Spleen (tissue), 11 donors: ENCODE results near the gene SLIT3. TPM values are rescaled to one million over a fixed set of nuclear protein-coding genes. Genes with fewer than 3 reads are reported as not detected.

Source experiments
- DNase-seq: peaks from one replicate; pipeline ENCODE4 v3.0.0-alpha.2; 2020
- H3K27ac ChIP-seq, 8 donors: fragments of 200-600 bp; sonication (generic) in 7 of 8; 1 replicate in 4 of 8; 2 replicates in 4 of 8; pipeline versions ENCODE4 v1.5.0 to v1.8.0; 2016 to 2021; ENCODE audit warnings: inconsistent platforms in 4 of 8, mild to moderate bottlenecking in 4 of 8, moderate library complexity in 1 of 8
- H3K27me3 ChIP-seq, 7 donors: fragments of 200-600 bp; sonication (generic) in 6 of 7; replicated peaks in 1 of 7; 1 replicate in 4 of 7; 2 replicates in 3 of 7; pipeline versions ENCODE4 v1.5.0 to v1.8.0; 2016 to 2021; ENCODE audit warnings: inconsistent platforms in 3 of 7, mild to moderate bottlenecking in 1 of 7
- H3K36me3 ChIP-seq, 6 donors: fragments of 200-600 bp; sonication (generic) in 5 of 6; 1 replicate in 4 of 6; 2 replicates in 2 of 6; pipeline versions ENCODE4 v1.5.0 to v1.8.0; 2016 to 2021; ENCODE audit warnings: inconsistent platforms in 2 of 6
- H3K4me1 ChIP-seq, 6 donors: fragments of 200-600 bp; sonication (generic) in 5 of 6; 1 replicate in 3 of 6; 2 replicates in 3 of 6; pipeline versions ENCODE4 v1.5.0 to v1.8.0; 2016 to 2021; ENCODE audit warnings: inconsistent platforms in 3 of 6
- H3K4me3 ChIP-seq, 8 donors: fragments of 200-600 bp; sonication (generic) in 7 of 8; 1 replicate in 4 of 8; 2 replicates in 4 of 8; pipeline versions ENCODE4 v1.5.0 to v1.8.0; 2016 to 2021; ENCODE audit warnings: inconsistent platforms in 4 of 8, mild to moderate bottlenecking in 4 of 8, moderate library complexity in 2 of 8
- H3K9me3 ChIP-seq, 8 donors: fragments of 200-600 bp; sonication (generic) in 7 of 8; 1 replicate in 4 of 8; 2 replicates in 4 of 8; pipeline versions ENCODE4 v1.5.0 to v1.8.0; 2016 to 2021; ENCODE audit warnings: inconsistent platforms in 4 of 8
- POLR2A ChIP-seq, 3 donors: fragments of 450-650 bp; IDR thresholded peaks; one replicate each; pipeline ENCODE4 v1.5.1; 2017; ENCODE audit warnings: antibody characterized with exemption in 3 of 3, mild to moderate bottlenecking in 1 of 3
- POLR2AphosphoS5 ChIP-seq, 3 donors: sonication (generic); formaldehyde crosslinking; IDR thresholded peaks; one replicate each; pipeline ENCODE4 v1.5.1; 2017; ENCODE audit warnings: antibody characterized with exemption in 3 of 3
- WGBS, 5 donors: extraction: QIAGEN DNeasy Blood & Tissue Kit in 3 of 5; methylation state at CpG; one replicate each; pipeline versions ENCODE4 v1.1.5 to v1.1.7; 2013 to 2018; 5-methylcytosine and 5-hydroxymethylcytosine counted together
- intact Hi-C: fragments of 100-400 bp; cut with DNase I; formaldehyde crosslinking; loops from one replicate; pipeline ENCODE4 v1.15.0; 2023; ENCODE audit warnings: low total_unique reads
- polyA plus RNA-seq, 3 donors: library from polyadenylated mRNA; stranded (reverse); fragments of 200-250 nt; gene quantifications; one replicate each; pipeline ENCODE4 v1.2.1, GENCODE V29; 2013
- total RNA-seq, 7 donors: library from RNA; depleted of rRNA in 3 of 7; stranded (reverse); fragments of >200 nt in 3 of 7; fragmentation: NEBNext Ultra II Directional in 4 of 7; extraction: Animal tissue kit (Norgen Biotek cat#: 25700) in 4 of 7; gene quantifications; one replicate each; pipeline versions ENCODE4 v1.1.0 to v1.2.1, GENCODE V29; 2016 to 2021
- TF ChIP-seq, protein P1 (sequence below), 11 experiments: fragments of 200-600 bp in 7 of 11; fragments of 450-650 bp in 4 of 11; sonication (generic) in 4 of 11; IDR thresholded peaks in 8 of 11; conservative IDR thresholded peaks in 3 of 11; 1 replicate in 7 of 11; 2 replicates in 4 of 11; pipeline versions ENCODE4 v1.4.0 to v1.8.0; 2016 to 2021; ENCODE audit warnings: antibody characterized with exemption in 11 of 11, inconsistent platforms in 4 of 11, mild to moderate bottlenecking in 1 of 11
- donor health status: healthy with polysubstance abuse.
- donor health status: DM: no; HTN: no; CAD: no; lungs with moderate emphysema.
- donor health status: DM: no; HTN: no; CAD: no.
- donor health status: Bipolar disorder and iron deficiency.
- donor health status: healthy.
- donor health status: DM: no; HTN: no; CAD: no.
- donor health status: DM: yes; HTN: yes; CAD: no.

The SLIT3 gene
- total and polyA plus RNA-seq, 10 donors = 0.33 to 54.0 (median 13.2) TPM

- TF ChIP-seq, protein P1, sequence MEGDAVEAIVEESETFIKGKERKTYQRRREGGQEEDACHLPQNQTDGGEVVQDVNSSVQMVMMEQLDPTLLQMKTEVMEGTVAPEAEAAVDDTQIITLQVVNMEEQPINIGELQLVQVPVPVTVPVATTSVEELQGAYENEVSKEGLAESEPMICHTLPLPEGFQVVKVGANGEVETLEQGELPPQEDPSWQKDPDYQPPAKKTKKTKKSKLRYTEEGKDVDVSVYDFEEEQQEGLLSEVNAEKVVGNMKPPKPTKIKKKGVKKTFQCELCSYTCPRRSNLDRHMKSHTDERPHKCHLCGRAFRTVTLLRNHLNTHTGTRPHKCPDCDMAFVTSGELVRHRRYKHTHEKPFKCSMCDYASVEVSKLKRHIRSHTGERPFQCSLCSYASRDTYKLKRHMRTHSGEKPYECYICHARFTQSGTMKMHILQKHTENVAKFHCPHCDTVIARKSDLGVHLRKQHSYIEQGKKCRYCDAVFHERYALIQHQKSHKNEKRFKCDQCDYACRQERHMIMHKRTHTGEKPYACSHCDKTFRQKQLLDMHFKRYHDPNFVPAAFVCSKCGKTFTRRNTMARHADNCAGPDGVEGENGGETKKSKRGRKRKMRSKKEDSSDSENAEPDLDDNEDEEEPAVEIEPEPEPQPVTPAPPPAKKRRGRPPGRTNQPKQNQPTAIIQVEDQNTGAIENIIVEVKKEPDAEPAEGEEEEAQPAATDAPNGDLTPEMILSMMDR (IDR thresholded peaks at IDR 0.05 in 8 of 11, conservative IDR thresholded peaks at IDR 0.05 in 3 of 11) = no peak
- intact Hi-C loops = no loop called here
- Histone ChIP-seq H3K4me1 (peaks cover 0 to 4% (median 0%) of the 10 kb centered on the region in 6 donors), H3K36me3 (no peaks in the 10 kb centered on the region), H3K27ac (no peak overlapping the region), H3K4me3 (no peak overlapping the region), H3K9me3 (no peaks in the 10 kb centered on the region), H3K27me3 (peaks cover 0 to 6% (median 0%) of the 10 kb centered on the region in 7 donors)
- 63 to 78% (median 71%) methylated on average over 5 of the region's 5 CpGs for WGBS, 5 donors
- DNase-seq = no peak
Measured at GRCh38 chr5:169009123-169009522, 291.8 kb downstream of the SLIT3 start.

DNA sequence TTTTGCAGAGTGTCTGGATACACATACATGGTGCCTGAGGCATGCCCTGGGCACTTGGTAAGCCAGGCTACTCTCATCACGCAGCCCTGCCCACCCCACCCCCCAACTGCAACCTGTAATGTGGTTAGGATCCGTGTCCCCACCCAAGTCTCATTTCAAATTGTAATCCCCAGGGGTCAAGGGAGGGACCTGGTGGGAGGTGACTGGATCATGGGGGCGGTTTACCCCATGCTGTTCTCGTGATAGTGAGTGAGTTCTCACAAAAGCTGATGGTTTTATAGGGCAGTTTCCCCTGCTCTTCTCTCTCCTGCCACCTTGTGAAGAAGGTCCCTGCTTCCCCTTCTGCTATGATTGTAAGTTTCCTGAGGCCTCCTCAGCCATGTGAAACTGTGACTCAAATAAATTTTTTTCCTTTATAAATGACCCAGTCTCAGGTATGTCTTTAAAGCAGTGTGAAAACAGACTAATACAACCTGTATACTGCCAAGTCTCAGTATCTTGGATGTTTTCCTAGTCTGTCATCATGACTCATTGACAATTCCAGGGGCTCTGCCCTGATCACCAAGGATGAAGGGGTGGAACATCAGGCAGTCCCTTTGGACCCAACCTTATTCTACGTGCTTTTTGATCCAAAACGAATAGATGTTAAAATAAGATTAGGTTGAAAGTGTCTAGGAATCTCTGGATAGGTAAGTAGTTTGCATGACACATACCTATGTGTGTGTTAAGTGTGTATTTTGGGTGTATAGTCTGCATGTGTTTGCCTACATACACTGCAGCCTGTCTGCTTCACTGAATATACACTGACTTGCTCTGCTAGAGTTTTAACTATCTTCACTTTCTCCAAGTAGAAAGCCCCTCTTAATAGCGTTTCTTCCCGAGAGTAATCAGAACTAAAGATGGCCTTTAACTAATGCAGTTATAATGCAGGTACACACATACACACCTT, 293.8 kb downstream of the SLIT3 start:
- H3K4me1 ChIP-seq = peaks cover 0 to 4% (median 0%) of the 10 kb centered on the region in 6 donors
- WGBS, 5 donors = 77 to 87% (median 84%) methylated on average over 8 of the region's 8 CpGs
- H3K36me3 ChIP-seq = no peaks in the 10 kb centered on the region
- no peak overlapping the region for H3K27ac ChIP-seq
- H3K9me3 ChIP-seq = no peaks in the 10 kb centered on the region
- TF ChIP-seq POLR2AphosphoS5 (IDR thresholded peaks at IDR 0.05) (no peak), POLR2A (IDR thresholded peaks at IDR 0.05) (no peak)
- TF ChIP-seq, protein P1 (IDR thresholded peaks at IDR 0.05 in 8 of 11, conservative IDR thresholded peaks at IDR 0.05 in 3 of 11) = no peak
- DNase-seq = no peak
- H3K27me3 ChIP-seq = peaks cover 0 to 6% (median 0%) of the 10 kb centered on the region in 7 donors
- H3K4me3 ChIP-seq = no peak overlapping the region
- intact Hi-C loops = no loop called here

GRCh38 chr5:169004551-169004950, 296.4 kb downstream of the SLIT3 start:
- TF ChIP-seq, protein P1 (IDR thresholded peaks at IDR 0.05 in 8 of 11, conservative IDR thresholded peaks at IDR 0.05 in 3 of 11) = no peak
- TF ChIP-seq POLR2A (IDR thresholded peaks at IDR 0.05) (no peak), POLR2AphosphoS5 (IDR thresholded peaks at IDR 0.05) (no peak)
- Histone ChIP-seq H3K4me1 (peaks cover 0 to 3% (median 0%) of the 10 kb centered on the region in 6 donors), H3K27me3 (peaks cover 0 to 3% (median 0%) of the 10 kb centered on the region in 7 donors), H3K36me3 (no peaks in the 10 kb centered on the region), H3K4me3 (no peak overlapping the region), H3K27ac (no peak overlapping the region), H3K9me3 (no peaks in the 10 kb centered on the region)
- 65 to 90% (median 76%) methylated on average over 4 of the region's 4 CpGs for WGBS, 5 donors
- no peak for DNase-seq
- intact Hi-C loops = no loop called here
